Thyroid gland (tissue), 4 donors: ENCODE data around the gene NPEPPS. TPM values are rescaled to one million over a fixed set of nuclear protein-coding genes. Genes with fewer than 3 reads are reported as not detected.

ENCODE experiments used
- DNase-seq, 2 donors: peaks; one replicate each; pipeline ENCODE4 v3.0.0-alpha.2; 2019
- H3K27ac ChIP-seq, 3 donors: fragments of 200-600 bp; sonication (generic); 1 replicate in 2 of 3; 2 replicates in 1 of 3; pipeline ENCODE4 v1.5.1; 2016 to 2019; ENCODE audit warnings: mild to moderate bottlenecking in 1 of 3, moderate library complexity in 1 of 3
- H3K27me3 ChIP-seq: fragments of 200-600 bp; sonication (generic); one replicate; pipeline ENCODE4 v1.5.1; 2019
- H3K36me3 ChIP-seq, 2 donors: fragments of 200-600 bp; sonication (generic); one replicate each; pipeline ENCODE4 v1.5.1; 2016 to 2019
- H3K4me1 ChIP-seq, 2 donors: fragments of 200-600 bp; sonication (generic); one replicate each; pipeline ENCODE4 v1.5.1; 2017 to 2019
- H3K4me3 ChIP-seq, 3 donors: fragments of 200-600 bp; sonication (generic); replicated peaks in 1 of 3; 1 replicate in 2 of 3; 2 replicates in 1 of 3; pipeline ENCODE4 v1.5.1; 2016; ENCODE audit warnings: mild to moderate bottlenecking in 1 of 3
- H3K9me3 ChIP-seq: fragments of 200-600 bp; sonication (generic); one replicate; pipeline ENCODE4 v1.5.1; 2017
- POLR2A ChIP-seq, 2 donors: fragments of 450-650 bp; IDR thresholded peaks; one replicate each; pipeline ENCODE4 v1.6.1; 2017; ENCODE audit warnings: antibody characterized with exemption in 2 of 2, mild to moderate bottlenecking in 2 of 2, moderate library complexity in 1 of 2
- WGBS, 2 donors: methylation state at CpG; one replicate each; pipeline ENCODE4 v1.1.5; 2017; 5-methylcytosine and 5-hydroxymethylcytosine counted together
- intact Hi-C: fragments of 100-400 bp; cut with DNase I; formaldehyde crosslinking; loops from one replicate; pipeline ENCODE4 v1.15.1; 2023
- small RNA-seq: library from RNA; depleted of rRNA; stranded (forward); fragments of <200 nt; gene quantifications from one replicate; pipeline ENCODE3, GENCODE V24; 2016
- total RNA-seq, 4 donors: library from RNA; depleted of rRNA; stranded (reverse); fragments of >200 nt; gene quantifications; one replicate each; pipeline ENCODE4 v1.2.3, GENCODE V29; 2016
- TF ChIP-seq, protein P1 (sequence below), 6 experiments: fragments of 200-600 bp in 3 of 6; fragments of 450-650 bp in 3 of 6; sonication (generic) in 3 of 6; IDR thresholded peaks; one replicate each; pipeline ENCODE4 v1.5.1; 2016 to 2019; ENCODE audit warnings: antibody characterized with exemption in 6 of 6, mild to moderate bottlenecking in 2 of 6, inconsistent platforms in 1 of 6, moderate library complexity in 1 of 6

Gene NPEPPS
- total RNA-seq, 4 donors from 2014 or later, result 78.9 to 150 (median 111) TPM

DNA sequence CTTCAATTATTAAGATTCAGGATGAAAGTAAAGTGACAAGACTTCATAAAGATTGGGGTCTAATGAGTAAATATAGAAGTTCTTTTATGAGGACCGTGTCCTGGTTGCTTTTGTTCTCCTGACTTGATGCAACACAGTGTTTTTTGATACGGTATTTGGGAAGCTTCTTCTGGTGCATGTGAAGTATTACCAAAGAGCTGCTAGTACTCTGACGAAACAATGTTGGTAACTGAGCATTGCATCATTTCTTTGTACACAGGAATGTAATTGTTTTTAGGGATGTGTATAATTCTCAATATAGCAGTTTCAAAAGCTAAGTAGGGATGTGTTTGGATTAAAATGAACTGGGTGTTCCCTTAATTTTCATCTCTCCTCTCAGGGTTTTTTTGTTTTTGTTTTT is 134.7 kb downstream of the NPEPPS start:
- DNase-seq, result no peak
- Histone ChIP-seq H3K36me3 (peaks cover 78 to 88% of the 10 kb centered on the region in 2 donors), H3K27me3 (no peaks in the 10 kb centered on the region), H3K4me3 (no peak overlapping the region), H3K9me3 (no peaks in the 10 kb centered on the region), H3K4me1 (no peaks in the 10 kb centered on the region), H3K27ac (no peak overlapping the region)
- intact Hi-C loops, result loop anchor here (10.0 kb wide), 1 partner anchor 139 kb away; no protein-coding TSS in a partner anchor
- TF ChIP-seq, protein P1, sequence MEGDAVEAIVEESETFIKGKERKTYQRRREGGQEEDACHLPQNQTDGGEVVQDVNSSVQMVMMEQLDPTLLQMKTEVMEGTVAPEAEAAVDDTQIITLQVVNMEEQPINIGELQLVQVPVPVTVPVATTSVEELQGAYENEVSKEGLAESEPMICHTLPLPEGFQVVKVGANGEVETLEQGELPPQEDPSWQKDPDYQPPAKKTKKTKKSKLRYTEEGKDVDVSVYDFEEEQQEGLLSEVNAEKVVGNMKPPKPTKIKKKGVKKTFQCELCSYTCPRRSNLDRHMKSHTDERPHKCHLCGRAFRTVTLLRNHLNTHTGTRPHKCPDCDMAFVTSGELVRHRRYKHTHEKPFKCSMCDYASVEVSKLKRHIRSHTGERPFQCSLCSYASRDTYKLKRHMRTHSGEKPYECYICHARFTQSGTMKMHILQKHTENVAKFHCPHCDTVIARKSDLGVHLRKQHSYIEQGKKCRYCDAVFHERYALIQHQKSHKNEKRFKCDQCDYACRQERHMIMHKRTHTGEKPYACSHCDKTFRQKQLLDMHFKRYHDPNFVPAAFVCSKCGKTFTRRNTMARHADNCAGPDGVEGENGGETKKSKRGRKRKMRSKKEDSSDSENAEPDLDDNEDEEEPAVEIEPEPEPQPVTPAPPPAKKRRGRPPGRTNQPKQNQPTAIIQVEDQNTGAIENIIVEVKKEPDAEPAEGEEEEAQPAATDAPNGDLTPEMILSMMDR (IDR thresholded peaks at IDR 0.05), result no peak
- no peak for TF ChIP-seq POLR2A (IDR thresholded peaks at IDR 0.05)
- WGBS, 2 donors, result 87 to 88% methylated on average over 3 of the region's 3 CpGs

DNA sequence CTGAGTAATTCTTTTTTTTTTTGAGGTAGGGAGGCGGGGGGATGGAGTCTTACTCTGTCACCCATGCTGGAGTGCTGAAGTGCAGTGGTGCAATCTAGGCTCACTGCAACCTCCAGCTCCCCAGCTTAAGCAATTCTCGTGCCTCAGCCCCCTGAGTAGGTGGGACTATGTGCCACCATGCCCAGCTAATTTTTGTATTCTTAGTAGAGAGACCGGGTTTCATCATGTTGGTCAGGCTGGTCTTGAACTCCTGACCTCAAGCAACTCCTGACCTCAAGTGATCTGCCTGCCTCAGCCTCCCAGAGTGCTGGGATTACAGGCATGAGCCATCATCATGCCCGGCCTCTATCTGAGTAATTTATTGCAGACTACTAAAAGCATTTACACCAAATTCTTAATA is 138.2 kb downstream of the NPEPPS start:
- no peaks in the 10 kb centered on the region for H3K4me1 ChIP-seq
- no peak overlapping the region for H3K27ac ChIP-seq
- intact Hi-C loops, result loop anchor here (10.0 kb wide), 1 partner anchor 136 kb away; no protein-coding TSS in a partner anchor
- DNase-seq, result no peak
- no peaks in the 10 kb centered on the region for H3K27me3 ChIP-seq
- 93 to 98% methylated on average over 4 of the region's 4 CpGs for WGBS, 2 donors
- peaks cover 83 to 92% of the 10 kb centered on the region in 2 donors for H3K36me3 ChIP-seq
- TF ChIP-seq POLR2A (IDR thresholded peaks at IDR 0.05), result no peak
- no peaks in the 10 kb centered on the region for H3K9me3 ChIP-seq
- H3K4me3 ChIP-seq, result no peak overlapping the region

DNA sequence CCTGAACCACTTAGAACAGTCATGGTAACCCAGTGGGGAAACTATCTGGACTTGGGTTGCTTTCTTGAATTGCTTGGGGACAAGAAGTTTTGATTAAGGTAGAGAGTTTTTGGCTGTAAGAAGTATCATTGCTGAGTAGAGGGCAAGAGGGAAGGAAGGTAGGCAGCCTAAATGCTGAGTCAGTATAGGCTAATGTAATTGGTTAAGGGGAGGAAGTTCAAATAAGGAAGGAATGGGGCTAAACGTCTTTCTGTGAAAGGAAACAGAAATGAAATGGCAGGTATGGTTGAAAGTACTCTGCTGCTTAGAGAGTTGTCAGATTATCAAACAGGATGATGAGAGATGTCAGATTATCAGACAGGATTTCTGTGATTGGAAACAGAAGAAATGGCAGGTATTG is 139.2 kb downstream of the NPEPPS start:
- WGBS, 2 donors, result 51 to 57% methylated on average over 1 of the region's 1 CpG
- Histone ChIP-seq H3K4me1 (no peaks in the 10 kb centered on the region), H3K9me3 (no peaks in the 10 kb centered on the region), H3K27ac (no peak overlapping the region), H3K27me3 (no peaks in the 10 kb centered on the region), H3K36me3 (peaks cover 91 to 97% of the 10 kb centered on the region in 2 donors), H3K4me3 (no peak overlapping the region)
- intact Hi-C loops, result no loop called here
- no peak for TF ChIP-seq POLR2A (IDR thresholded peaks at IDR 0.05)
- TF ChIP-seq, protein P1 (IDR thresholded peaks at IDR 0.05), result no peak
- DNase-seq, result no peak

Small RNA genes lying within 50 kb of the gene (small RNA-seq; reads per million reads assigned to genes)
- gene RF00019, result not detected

Other genes with a start within 250 kb of the NPEPPS start
- gene EFCAB13, start 207.2 kb upstream of the NPEPPS start, total RNA-seq, result 10 to 100 TPM; 26.5 to 94.1 (median 48.1) TPM
- 100 to 1,000 TPM; 134 to 207 (median 170) TPM for gene KPNB1, start 118.8 kb downstream of the NPEPPS start, total RNA-seq
- 10 to 100 TPM in 2 of 4 donors, 1 to 10 TPM in 2; 8.2 to 11.0 (median 10.0) TPM for gene TBKBP1, start 163.1 kb downstream of the NPEPPS start, total RNA-seq
- gene TBX21, start 202.1 kb downstream of the NPEPPS start, total RNA-seq, result 1 to 10 TPM in 2 of 4 donors, under 1 TPM in 2; 0.40 to 2.9 (median 0.87) TPM